ENCODE measurements around the gene CHML.

Gene CHML

DNA sequence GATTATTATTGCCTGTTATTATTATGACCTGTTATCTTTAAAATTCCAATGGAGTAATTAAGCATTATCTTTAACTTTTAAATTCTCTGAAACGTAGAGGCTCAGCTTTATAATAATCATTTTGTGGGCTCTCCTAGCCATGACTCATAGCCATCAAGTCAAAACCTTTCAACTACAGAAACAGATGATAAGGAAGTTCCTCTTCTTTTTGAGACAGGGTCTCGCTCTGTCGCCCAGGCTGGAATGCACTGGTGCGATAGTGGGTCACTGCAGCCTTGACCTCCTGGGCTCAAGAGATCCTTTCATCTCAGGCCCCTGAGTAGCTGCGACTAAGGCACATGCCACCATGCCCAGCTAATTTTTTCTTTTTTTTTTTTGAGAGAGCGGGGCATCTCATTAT, 43.5 kb downstream of the CHML start:
- DNase-seq: peak; percentile 29
- TF ChIP-seq, protein P1, sequence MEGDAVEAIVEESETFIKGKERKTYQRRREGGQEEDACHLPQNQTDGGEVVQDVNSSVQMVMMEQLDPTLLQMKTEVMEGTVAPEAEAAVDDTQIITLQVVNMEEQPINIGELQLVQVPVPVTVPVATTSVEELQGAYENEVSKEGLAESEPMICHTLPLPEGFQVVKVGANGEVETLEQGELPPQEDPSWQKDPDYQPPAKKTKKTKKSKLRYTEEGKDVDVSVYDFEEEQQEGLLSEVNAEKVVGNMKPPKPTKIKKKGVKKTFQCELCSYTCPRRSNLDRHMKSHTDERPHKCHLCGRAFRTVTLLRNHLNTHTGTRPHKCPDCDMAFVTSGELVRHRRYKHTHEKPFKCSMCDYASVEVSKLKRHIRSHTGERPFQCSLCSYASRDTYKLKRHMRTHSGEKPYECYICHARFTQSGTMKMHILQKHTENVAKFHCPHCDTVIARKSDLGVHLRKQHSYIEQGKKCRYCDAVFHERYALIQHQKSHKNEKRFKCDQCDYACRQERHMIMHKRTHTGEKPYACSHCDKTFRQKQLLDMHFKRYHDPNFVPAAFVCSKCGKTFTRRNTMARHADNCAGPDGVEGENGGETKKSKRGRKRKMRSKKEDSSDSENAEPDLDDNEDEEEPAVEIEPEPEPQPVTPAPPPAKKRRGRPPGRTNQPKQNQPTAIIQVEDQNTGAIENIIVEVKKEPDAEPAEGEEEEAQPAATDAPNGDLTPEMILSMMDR (IDR thresholded peaks at IDR 0.05): no peak
- Mint-ChIP-seq H3K27ac (no peak overlapping the region), H3K9me3 (no peaks in the 10 kb centered on the region), H3K4me3 (no peak overlapping the region), H3K27me3 (ENCODE audit: low read depth, poor library complexity) (no peaks in the 10 kb centered on the region), H3K36me3 (ENCODE audit: low read depth) (peaks cover 37% of the 10 kb centered on the region), H3K4me1 (peaks cover 5% of the 10 kb centered on the region)

DNA sequence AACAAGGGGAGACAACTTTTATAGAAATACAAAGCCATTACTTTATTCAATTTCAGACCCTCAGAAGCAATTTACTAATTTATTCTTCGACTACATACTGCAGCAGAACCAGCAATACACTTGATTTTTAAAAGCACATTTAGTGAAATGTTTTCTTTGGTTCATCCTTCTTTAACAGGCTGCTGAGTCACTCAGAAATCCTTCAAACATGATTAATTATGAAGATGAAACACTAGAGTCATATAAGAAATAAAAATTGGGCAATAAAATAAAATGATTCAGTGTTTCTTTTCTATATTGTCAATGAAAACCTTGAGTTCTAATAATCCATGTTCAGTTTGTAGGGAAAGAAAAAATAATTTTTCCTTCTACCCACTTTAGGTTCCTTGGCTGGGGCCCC, 47.0 kb downstream of the CHML start:
- H3K27ac Mint-ChIP-seq: no peak overlapping the region
- H3K4me3 Mint-ChIP-seq: no peak overlapping the region
- peaks cover 12% of the 10 kb centered on the region for H3K4me1 Mint-ChIP-seq
- no peaks in the 10 kb centered on the region for H3K9me3 Mint-ChIP-seq
- H3K36me3 Mint-ChIP-seq (ENCODE audit: low read depth): peaks cover 21% of the 10 kb centered on the region
- DNase-seq: no peak
- H3K27me3 Mint-ChIP-seq (ENCODE audit: low read depth, poor library complexity): no peaks in the 10 kb centered on the region
- TF ChIP-seq, protein P1 (IDR thresholded peaks at IDR 0.05): no peak

DNA sequence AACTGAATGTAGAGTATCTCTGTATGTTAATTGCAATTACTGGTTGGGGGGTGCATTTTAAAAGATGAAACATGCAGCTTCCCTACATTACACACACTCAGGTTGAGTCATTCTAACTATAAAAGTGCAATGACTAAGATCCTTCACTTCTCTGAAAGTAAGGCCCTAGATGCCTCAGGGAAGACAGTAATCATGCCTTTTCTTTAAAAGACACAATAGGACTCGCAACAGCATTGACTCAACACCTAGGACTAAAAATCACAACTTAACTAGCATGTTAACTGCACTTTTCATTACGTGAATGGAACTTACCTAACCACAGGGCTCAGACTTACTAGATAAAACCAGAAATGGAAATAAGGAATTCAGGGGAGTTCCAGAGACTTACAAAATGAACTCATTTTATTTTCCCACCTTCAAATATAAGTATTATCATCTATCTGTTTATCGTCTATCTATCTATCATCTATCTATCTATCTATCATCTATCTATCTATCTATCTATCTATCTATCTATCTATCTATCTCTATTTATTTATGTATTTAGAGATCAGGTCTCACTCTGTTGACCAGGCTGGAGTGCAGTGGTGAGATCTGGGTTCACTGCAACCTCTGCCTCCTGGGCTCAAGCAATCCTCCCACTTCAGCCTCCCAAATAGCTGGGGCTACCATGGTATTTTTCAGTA, 47.8 kb downstream of the CHML start:
- Mint-ChIP-seq H3K4me3 (no peak overlapping the region), H3K4me1 (peaks cover 7% of the 10 kb centered on the region), H3K27ac (no peak overlapping the region), H3K9me3 (no peaks in the 10 kb centered on the region), H3K27me3 (ENCODE audit: low read depth, poor library complexity) (no peaks in the 10 kb centered on the region), H3K36me3 (ENCODE audit: low read depth) (peaks cover 14% of the 10 kb centered on the region)
- TF ChIP-seq, protein P1 (IDR thresholded peaks at IDR 0.05): no peak
- DNase-seq: no peak

DNA sequence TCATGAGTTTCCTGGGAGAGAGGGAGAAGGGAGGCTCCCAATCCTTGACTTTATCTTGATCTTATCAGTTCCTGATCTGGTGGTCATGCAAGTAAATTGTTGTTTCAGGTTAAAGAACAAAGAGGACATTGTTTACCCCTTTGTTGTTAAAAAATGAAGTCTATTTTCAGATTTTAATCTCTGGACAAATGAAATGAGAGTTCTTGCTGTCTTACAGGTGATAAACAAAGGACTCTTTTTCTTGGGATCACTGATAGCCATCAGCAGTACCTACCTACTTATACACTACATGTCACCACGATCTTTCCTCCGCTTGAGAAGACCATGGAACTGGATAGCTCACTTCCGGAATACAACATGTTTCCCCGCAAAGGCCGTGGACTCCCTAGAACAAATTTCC, 48.4 kb downstream of the CHML start:
- H3K27ac Mint-ChIP-seq: peak overlapping the region; percentile 3
- DNase-seq: no peak
- H3K4me3 Mint-ChIP-seq: no peak overlapping the region
- peaks cover 7% of the 10 kb centered on the region for H3K4me1 Mint-ChIP-seq
- no peaks in the 10 kb centered on the region for H3K27me3 Mint-ChIP-seq (ENCODE audit: low read depth, poor library complexity)
- no peaks in the 10 kb centered on the region for H3K9me3 Mint-ChIP-seq
- peaks cover 13% of the 10 kb centered on the region for H3K36me3 Mint-ChIP-seq (ENCODE audit: low read depth)
- TF ChIP-seq, protein P1 (IDR thresholded peaks at IDR 0.05): no peak

DNA sequence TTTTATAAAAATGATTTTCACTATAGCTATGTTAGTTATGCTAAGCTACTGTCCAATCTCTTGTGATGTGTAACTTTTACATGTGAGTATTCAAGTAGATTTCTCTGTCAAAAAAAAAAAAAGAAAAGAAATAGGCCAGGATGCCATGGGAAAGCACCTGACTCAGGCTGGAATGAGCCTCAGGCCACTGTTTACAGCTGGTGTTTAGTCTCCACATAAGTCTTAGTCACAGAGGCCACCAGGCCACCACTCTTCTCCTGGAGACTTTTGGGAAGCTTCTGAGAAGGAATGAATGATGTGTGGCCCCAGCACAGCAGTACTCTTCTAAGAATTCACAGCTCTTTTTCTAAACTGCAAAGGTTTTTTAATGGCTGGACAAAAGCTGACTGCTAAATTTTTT, 48.9 kb downstream of the CHML start:
- Mint-ChIP-seq H3K27ac (peak overlapping the region; percentile 3), H3K4me3 (no peak overlapping the region), H3K9me3 (no peaks in the 10 kb centered on the region), H3K36me3 (ENCODE audit: low read depth) (peaks cover 13% of the 10 kb centered on the region), H3K27me3 (ENCODE audit: low read depth, poor library complexity) (no peaks in the 10 kb centered on the region), H3K4me1 (peaks cover 7% of the 10 kb centered on the region)
- TF ChIP-seq, protein P1 (IDR thresholded peaks at IDR 0.05): no peak
- DNase-seq: no peak

DNA sequence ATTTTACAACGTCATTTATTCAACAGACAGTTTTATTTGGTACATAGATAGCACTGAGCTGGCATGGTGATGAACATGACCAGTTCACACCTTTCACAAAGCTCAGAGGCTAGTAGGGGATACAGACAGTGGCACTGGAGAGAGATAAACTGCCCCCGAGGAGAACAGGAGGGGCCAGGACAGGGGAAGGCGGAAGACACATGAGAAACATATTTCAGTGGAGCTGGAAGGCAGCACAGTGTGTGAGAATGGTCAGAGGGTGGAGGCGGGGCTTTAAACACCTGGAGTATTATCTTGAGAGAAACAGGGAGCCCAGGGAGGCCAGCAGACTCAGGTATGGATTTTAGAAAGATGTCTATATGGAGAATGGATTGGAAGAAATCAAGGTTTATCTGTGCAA, 49.5 kb downstream of the CHML start:
- Mint-ChIP-seq H3K4me3 (no peak overlapping the region), H3K27me3 (ENCODE audit: low read depth, poor library complexity) (no peaks in the 10 kb centered on the region), H3K4me1 (peaks cover 7% of the 10 kb centered on the region), H3K9me3 (no peaks in the 10 kb centered on the region), H3K36me3 (ENCODE audit: low read depth) (peaks cover 13% of the 10 kb centered on the region), H3K27ac (peak overlapping the region; percentile 72)
- TF ChIP-seq, protein P1 (IDR thresholded peaks at IDR 0.05): no peak
- DNase-seq: no peak

All from nephron progenitor cell (in vitro differentiated cells).